ENCODE measurements around the gene ZNF554.

ZNF554 gene

DNA sequence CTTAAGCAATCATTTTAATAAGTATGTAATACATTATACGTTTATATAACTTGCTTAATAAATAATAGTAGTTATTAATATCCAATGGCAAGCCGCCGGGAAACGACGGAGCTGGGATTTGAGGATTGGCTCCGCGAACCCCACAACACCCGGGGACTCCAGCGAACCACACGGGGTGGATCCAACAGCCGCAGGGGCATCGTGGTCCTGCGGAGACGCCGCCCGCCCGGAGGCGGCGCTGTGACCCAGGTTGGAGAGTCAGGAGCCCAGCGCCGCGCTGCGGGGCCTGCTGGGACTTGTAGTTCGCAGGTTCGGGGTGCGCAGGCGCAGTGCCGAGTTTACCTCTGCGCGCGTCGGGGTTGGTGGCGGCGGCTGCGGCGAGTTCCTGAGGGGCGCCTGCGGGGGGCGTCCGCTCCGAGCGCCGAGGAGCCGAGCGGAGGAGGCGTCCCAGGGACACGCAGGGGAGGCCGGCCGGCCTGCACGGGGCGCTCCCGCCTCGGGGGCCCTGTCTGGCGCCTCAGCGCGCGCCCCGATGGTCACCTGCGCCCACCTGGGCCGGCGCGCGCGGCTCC lies at the start of gene ZNF554:
Gene ZNF554 (plus strand): TSS at position 329 of the 572 bp plus-strand sequence. CDS start 204 bp downstream, at position 533.
- DNase-seq (ENCODE audit: low read depth in 2 of 2) = peak; percentile 95 to 96

DNA sequence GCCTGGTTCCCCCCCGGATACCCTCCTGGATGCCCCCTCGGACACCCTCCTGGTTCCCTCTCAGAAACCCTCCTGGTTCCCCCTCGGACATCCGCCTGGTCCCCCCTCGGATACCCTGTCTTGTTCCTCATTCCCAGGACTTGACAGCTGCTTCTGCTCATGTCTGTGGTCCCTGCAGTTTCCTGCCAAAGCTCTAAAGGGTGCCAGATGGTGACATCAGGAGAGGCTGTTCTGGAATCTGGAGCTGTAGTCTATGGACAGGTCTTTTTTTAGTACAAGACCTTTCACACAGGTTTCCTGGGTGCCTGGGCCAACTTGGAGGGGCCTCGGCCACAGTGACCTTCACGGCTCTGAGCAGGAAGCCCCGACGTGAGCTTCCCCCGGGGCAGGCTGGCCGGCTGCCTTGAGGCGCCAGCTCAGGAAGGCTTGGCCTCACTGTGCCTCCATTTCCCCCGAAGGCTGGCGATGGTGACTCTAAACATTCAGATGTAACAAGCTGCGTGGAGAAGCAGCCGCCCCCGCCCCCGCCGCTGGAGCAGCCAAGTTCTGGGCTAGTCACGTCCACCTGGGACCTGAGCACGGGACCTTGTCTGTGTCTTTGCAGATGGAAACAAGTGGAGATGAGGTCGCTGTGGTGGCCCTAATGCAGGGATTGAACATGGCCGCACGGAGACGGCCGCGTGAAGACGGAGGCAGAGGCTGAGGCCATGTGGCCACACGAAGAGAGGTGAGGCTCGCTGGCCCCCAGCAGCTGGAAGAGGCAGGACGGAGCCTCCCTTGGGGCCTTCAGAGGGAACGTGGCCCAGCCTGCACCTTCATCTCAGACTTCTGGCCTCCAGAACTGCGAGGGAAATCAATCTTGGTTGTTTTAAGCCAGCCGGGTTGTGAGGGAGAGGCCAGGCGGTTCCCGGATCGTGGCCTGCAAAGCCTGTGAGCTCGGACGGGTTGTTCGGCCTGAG lies 49.3 kb upstream of the ZNF554 start:
- no peak for DNase-seq (ENCODE audit: low read depth in 2 of 2)

DNA sequence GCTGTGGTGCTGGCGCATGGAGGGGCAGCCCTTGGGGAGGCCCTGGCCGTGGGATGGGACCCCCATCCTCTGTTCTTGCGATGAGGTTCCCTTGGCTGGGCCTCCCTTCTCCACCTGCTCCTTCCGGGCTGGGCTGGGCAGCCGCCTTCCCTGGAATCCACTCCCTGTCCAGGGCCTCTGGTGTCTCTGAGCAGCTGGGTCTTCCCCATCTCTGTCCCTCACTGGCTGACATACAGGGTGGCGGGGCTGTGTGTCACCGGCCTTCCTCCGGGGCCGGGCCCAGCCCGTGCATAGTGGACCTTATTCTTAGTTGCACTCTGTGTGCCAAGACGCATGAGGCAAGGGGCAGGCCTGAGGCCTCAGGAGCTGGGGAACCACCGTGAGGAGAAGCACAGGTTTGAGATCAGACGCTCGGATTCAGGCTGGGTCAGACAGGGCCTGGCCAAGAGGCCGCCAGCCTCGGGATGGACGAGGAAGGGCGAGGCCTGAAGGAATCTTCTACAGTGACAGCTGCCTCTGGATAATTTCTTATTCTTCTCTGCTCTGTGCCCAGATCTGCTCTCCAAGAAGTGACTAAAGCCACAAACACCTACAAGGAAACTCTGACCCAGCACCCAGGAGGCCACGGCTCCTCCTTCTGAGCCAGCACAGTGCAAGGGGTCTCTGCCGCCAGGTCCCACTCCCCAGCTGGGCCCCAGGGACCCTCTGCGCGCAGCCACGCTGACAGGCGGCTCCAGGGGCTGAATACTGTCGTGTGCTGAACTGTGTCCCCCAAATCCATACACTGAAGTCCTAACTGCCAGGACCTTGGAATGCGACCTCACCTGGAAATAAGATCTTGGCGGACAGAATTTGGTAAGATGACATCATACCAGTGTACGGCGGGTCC lies 47.6 kb upstream of the ZNF554 start:
- DNase-seq (ENCODE audit: low read depth in 2 of 2) = no peak

DNA sequence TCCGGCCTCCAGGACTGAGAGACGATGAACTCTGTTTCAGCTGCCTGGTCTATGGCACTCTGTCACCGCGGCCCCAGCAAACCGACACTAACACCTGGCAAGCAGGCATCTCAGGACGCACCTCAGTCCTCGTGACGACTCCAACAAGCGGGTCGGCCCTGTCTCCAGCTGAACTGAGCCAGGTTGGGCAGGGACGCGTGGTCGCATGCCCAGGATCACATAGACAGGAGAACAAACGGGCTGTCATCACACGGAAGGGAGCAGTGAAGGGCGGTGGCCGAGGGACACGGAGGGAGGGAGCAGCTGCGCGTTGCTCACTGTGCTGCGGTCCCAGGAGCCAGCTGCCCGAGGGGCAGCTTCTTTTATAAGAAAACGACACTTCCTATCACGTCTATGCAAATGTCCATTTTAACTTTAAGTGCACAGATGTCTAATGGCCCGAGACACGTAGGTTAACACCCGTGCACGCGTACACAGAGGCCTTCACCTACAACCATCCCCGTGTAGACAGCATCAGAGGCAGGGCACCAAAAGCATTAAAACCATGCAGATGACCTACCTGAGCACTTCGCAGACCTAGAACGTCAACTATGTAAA lies 45.5 kb upstream of the ZNF554 start:
- no peak for DNase-seq (ENCODE audit: low read depth in 2 of 2)

DNA sequence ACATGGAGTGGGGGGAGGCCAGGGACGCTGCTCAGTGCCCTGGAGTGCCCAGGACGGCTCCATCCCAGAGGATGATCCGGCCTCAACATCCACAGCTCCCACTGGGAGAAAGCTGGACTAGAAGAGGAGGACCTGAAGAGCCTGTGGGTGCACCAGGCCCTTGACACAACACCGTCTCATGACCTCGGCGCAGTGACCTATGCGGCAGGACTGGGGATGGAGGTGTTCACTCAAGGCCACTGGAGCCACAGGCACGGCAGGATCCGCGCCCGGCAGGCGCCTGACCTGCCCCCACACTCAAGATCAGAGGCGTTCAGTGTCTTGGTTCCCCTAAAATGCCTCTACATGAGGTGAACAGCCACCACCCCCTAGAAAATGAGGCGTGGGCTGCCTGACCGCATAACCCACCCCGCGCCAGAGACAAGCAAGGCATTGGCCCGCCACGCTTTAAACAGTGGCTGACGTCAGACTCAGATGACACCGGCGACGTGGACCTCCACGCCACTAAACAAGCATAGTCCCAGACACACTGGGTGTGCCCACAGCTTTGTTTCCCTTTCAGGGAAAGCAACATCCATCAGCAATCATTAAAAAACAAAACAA lies 44.6 kb upstream of the ZNF554 start:
- no peak for DNase-seq (ENCODE audit: low read depth in 2 of 2)

DNA sequence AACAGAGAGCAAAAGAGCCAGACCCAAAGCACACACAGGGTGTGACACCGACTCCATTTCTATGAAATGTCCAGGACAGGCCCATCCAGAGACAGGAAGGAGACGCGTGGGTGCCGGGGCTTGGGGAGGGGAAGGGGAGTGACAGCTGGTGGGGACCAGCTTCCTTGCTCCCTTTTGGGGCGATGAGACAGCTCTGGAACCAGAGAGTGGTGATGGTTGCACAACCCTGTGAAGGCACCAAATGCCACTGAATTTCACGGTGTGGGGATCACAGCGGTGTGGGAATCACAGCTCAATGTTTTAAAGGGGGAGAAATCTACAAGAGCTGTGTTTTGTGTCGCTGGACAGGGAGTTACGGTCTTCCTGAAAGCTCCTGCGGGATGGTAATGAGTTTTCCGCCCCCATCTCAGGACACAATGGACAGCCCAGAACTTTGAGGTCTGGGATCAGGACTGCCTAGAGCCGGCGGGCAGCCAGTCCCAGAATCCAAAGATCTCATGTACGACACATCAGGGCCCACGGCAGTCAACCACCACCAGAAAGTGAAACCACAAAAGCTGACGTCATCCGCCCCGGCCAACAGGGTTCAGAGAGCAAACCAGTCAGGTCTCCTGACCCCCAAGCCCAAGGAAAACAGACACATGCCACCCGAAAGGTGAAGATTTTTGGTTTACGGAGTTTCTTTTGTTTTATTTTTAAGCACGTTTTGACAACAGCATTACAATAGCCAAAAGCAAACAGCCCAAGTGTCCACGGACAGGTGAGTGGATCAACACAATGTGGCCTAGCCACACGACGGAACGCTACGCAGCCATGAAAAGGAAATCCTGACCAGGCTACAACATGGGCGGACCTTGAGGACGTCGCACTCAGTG lies 43.9 kb upstream of the ZNF554 start:
- peak; percentile 49 to 64 for DNase-seq (ENCODE audit: low read depth in 2 of 2)

DNA sequence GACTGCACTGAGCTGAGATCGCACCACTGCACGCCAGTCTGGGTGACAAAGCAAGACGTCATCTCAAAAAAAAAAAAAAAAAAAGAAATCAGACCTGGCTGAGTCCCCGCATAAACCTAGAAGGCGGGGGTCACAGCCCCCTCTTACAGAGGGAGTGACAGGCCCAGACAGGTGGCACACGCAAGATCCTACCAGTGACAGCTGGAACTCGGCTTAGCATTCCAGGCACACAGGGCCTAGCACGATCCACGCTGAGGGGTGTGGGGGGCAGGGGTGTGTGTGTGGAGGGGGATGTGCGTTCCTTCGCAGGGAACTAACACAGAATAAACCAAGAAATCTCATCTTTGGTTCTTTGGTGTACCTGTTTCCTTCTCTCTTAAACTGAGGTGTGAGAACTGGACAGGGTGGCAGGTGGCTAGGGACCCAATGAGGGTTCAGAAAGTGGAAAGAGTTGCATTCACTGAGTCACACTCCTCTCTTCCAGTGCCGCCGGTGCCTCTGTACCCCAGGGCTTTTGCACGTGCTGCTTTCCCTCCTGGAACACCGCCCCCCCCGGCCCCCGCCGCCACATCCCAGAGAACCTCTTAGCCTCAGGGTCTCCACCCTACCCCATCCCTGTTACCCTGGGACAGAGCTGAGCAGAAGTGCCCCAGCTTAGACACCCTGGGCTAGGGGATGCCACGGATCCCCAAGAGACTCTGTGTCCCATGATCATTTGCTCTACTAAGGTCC lies 41.5 kb upstream of the ZNF554 start:
- DNase-seq (ENCODE audit: low read depth in 2 of 2) = no peak

DNA sequence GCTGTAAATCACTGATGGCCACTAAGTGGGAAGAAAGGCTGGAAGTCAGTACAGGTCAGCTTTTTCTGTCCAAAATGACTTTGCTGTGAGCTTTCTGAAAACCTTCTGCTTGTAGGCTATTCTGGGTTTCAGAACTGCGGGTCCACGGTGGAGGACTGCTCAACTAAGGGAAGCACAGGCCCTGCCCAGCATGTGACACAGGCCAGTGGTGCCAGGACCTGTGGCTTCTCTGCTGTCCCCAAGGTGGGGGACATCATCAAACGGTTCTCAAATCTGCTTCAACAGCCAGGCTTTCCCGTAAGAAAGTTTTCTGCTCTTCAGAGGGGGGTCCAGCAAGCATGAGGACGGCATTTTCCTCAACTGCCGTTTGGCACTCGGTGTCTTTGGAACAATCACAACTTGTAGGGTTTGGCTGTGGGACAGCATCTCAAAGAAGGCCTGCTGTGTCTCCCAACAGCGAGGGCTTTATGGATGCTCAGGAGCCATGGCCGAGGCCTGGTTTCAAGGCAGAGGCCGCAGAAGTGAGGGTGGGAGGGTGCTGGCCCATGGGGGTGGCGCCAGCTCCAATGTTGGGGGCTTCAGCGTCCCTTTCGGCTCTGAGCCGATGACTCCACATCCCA lies 40.4 kb upstream of the ZNF554 start:
- DNase-seq (ENCODE audit: low read depth in 2 of 2) = no peak

DNA sequence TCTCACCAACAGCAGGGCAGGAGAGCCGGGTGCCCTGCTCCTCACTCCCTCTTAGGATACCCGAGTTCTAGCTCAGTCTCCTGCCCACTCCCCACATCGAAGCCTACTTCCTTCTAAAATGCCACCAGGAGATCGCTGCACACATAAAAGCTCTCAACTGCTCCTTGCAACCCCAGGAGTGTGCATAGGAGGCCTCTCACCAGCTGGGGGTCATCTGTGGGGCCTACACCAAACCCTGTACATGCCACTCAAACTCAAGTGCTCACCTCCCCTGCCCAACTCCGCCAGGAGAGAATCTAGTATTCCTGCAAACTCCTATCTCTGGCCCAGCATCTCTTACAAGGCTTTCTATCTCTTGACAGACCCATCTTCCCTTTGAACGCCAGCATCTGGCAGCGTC lies 39.4 kb upstream of the ZNF554 start:
- no peak for DNase-seq (ENCODE audit: low read depth in 2 of 2)

DNA sequence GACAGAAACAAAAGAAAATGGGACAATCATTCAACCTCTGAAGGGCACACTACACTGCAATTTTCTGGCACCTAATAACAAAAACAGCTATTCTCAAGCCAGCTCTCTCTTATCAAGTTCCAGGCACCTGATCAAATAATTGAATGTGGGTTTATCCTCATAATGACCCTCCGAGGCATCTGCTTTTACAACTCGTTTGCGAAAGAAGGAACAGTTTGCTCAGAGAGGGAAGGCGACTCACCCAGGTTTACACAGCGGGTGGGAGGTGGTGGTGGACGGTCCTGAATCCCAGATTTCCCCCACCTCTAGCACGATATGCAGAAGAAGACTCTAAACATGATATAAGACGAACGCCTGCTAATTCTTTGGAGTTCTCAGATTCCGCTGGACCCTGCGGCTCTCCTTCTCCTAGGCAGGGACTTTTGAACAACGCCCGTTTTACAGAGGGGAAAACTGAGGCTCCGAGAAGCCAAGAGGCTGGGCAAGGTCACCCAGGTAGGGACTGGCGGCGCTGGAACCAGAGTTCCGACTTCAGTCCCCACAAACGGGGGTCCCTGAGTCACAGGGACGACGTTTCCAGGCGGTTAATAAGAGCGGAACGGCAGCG lies 37.2 kb upstream of the ZNF554 start:
- DNase-seq (ENCODE audit: low read depth in 2 of 2) = no peak

DNA sequence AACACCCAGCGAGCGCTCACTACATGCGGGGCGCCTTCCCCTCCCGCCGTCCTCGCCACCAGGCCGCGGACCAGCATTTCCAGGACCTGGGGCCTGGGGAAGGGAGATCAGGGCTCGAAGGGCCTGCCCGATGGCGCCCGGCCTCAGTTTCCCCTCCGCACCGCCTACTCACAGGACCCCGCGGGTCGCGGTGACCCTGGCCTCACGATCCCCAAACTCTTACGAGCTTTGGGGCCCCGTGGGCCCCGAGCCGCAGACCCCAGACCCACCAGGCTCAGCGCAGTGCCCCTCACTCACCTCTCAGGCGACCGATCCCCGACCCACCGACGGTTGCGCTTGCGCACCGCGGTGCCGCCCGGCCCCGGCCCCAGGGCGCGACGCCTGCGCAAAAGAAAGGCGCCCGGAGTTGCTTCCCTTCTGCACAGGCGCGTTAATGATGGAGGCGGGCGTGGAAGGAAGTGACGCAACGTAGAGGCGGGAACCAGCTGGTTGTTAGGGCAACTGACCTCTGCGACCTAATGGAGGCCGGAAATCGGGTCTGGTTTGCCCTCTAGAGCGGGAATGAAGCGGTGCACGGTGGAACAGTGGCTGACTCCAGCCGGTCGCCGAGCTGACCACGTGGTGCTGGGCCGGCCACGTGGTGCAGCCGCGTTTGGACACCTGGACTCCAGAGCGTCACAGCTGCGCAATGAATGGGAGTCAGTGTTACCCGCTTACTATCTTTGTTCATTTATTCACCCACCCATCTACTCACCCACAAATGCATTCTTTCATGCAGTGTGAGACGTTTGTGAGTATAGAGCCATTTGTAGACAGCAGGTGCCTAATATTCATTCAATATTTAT lies 36.5 kb upstream of the ZNF554 start, which contains the start of gene SGTA:
Gene SGTA (minus strand): TSS at position 338 of the 845 bp plus-strand sequence. CDS start 14,205 bp downstream, outside the sequence.
- DNase-seq (ENCODE audit: low read depth in 2 of 2) = peak; percentile 96

DNA sequence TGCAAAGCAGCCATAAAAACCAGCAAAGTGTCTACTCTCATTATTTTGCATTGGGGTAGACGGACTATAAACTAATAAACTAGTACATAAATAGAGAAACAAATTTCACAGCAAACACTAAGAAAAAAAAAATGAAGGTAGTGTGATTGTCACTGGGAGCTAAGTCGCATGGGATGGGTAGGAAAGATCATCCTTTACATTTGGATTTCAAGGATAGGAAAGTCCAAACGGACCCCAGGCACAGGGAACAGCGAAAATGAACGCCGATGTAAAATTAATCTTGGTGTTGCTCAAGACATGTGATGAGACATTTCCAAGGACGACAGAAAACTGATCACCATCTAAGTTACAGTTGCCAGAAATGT lies 35.9 kb upstream of the ZNF554 start:
- no peak for DNase-seq (ENCODE audit: low read depth in 2 of 2)

DNA sequence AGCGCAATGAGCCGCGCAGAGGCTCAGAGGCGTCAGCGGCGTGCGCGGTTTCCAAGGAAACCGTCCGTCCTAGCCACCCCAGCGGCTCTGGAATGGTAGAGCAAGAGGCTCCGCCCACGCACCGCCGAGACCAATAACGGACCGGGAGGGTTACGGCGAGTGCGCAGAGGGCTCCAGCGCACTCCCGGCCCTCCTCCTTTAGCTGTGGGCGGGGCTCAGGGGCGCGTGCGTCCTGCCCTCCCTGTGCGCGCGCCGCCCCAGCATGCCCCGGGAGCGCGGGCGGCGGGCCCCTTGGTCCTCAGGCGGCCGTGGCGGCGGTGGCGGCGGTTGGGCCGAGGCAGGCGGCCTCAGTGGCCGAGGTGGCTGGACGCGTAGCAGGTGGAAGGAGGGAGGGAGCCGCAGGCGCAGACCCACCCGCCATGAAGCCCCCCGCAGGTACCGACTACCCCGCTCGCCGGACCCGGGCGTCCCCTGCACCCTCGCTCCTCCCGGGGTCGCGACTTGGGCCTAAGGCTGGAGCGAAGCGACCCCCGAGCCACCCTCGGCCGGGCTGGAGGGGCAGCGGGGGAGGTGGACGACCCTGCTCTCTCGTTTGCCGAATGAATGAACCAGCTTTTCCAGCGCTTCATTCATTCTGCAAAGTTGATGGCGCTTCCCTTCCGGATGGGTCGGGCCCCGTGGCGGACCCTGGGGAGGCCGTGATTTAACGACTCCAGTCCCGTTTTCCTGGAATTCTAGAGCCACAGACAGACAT lies 34.2 kb upstream of the ZNF554 start, which contains the start of gene THOP1:
Gene THOP1 (plus strand): TSS at position 260 of the 754 bp plus-strand sequence. CDS start 160 bp downstream, at position 420.
- DNase-seq (ENCODE audit: low read depth in 2 of 2) = peak; percentile 97 to 100

DNA sequence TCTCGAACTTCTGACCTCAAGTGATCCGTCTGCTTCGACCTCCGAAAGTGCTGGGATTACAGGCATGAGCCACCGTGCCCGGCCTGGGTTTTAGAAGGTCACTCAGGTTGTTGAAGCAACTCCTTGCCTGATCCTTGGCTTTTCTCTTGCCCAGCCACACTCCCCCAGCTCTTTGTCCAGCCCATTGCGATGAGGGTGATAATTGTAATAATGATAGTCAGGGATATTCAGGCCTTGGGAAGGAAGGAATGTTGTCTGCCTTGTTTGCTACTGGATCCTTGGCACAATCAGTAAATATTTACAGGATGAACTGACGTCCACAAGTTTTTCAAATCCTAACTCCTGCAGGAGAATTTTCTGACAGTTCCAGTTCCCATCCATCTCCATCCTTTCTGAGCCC lies 32.6 kb upstream of the ZNF554 start:
- DNase-seq (ENCODE audit: low read depth in 2 of 2) = no peak

DNA sequence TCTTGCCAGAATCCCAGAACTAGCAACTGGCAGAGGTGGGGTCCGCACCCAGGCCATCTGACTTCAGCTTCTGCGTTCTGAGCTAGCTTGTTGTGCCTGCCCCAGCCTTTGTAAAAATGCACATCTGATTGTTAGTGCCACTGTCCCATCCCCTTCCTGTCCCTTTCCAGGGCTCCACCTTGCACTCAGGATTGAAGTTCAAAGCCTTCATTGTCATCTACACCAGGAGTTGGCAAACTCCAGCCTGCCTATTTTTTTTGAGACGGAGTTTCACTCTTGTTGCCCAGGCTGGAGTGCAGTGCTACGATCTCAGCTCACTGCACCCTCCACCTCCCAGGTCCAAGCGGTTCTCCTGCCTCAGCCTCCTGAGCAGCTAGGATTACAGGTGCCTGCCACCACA lies 31.4 kb upstream of the ZNF554 start:
- DNase-seq (ENCODE audit: low read depth in 2 of 2) = no peak

DNA sequence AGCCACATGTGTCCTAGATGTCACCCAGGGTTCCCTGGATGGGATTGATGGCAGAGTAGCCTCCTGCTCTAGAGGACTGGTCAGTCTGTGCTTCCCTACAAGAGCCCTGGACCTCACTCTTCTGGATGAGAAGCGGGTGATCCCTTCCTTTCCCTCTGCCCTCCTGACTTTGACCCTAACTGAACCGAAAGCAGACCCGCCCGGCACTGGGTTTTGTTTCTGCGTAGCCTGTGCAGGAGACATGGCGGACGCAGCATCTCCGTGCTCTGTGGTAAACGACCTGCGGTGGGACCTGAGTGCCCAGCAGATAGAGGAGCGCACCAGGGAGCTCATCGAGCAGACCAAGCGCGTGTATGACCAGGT lies 29.5 kb upstream of the ZNF554 start:
- DNase-seq (ENCODE audit: low read depth in 2 of 2) = no peak

Measured in activated CD8-positive, alpha-beta memory T cell treated with anti-CD3 and anti-CD28 coated beads for 4 hours (primary cell).